Keratinocyte (primary cell): ENCODE data around the gene TCEA2. TPM values are rescaled to one million over a fixed set of nuclear protein-coding genes. Genes with fewer than 3 reads are reported as not detected.

Source experiments
- DNase-seq: peaks from one replicate; pipeline ENCODE4 v3.0.0-alpha.2; 2011; ENCODE audit warnings: low read depth, missing footprints, low spot score
- FAIRE-seq: peaks from 2 replicates; lab custom pipeline; 2011; peaks lifted over from hg19 to GRCh38; lab: Jason Lieb, UNC
- H2AFZ ChIP-seq: 2 replicates; pipeline ENCODE4 v1.6.0; 2012; ENCODE audit warnings: low read length, control low read depth, inconsistent platforms; ENCODE audit not compliant: control insufficient read depth
- H3K27ac ChIP-seq: 2 replicates; pipeline ENCODE4 v1.5.1; 2011; ENCODE audit warnings: low read length; ENCODE audit not compliant: control insufficient read depth, insufficient read depth
- H3K27me3 ChIP-seq: 3 replicates; pipeline ENCODE4 v1.6.0; 2011; ENCODE audit warnings: low read length; ENCODE audit not compliant: control insufficient read depth, insufficient read depth; ENCODE audit errors: extremely low read depth
- H3K36me3 ChIP-seq, 2 experiments: 2 replicates in 1 of 2; 3 replicates in 1 of 2; pipeline ENCODE4 v1.5.1; 2011; ENCODE audit warnings: low read length in 2 of 2, mild to moderate bottlenecking in 1 of 2; ENCODE audit not compliant: control insufficient read depth in 2 of 2, insufficient read depth in 2 of 2; ENCODE audit errors: extremely low read depth in 1 of 2
- H3K4me1 ChIP-seq: 3 replicates; pipeline ENCODE4 v1.5.1; 2011; ENCODE audit warnings: low read length; ENCODE audit not compliant: control insufficient read depth, insufficient read depth; ENCODE audit errors: extremely low read depth
- H3K4me2 ChIP-seq: 3 replicates; pipeline ENCODE4 v1.6.0; 2011; ENCODE audit warnings: low read depth, low read length; ENCODE audit not compliant: control insufficient read depth, insufficient read depth; ENCODE audit errors: extremely low read depth
- H3K4me3 ChIP-seq, 3 experiments: fragments of 200-600 bp in 1 of 3; sonication (generic) in 1 of 3; 2 replicates in 2 of 3; 3 replicates in 1 of 3; pipeline ENCODE4 v1.5.1; 2011 to 2016; ENCODE audit warnings: low read length in 3 of 3, mild to moderate bottlenecking in 3 of 3, control low read depth in 2 of 3, inconsistent platforms in 1 of 3, low read depth in 1 of 3, mixed read lengths in 1 of 3, mixed run types in 1 of 3, moderate library complexity in 1 of 3; ENCODE audit not compliant: control insufficient read depth in 2 of 3, insufficient read depth in 2 of 3; ENCODE audit errors: extremely low read depth in 1 of 3
- H3K79me2 ChIP-seq: 2 replicates; pipeline ENCODE4 v1.6.0; 2012; ENCODE audit warnings: low read length; ENCODE audit not compliant: control insufficient read depth, insufficient read depth
- H3K9ac ChIP-seq: 3 replicates; pipeline ENCODE4 v1.6.0; 2011; ENCODE audit warnings: low read length; ENCODE audit not compliant: control insufficient read depth, insufficient read depth; ENCODE audit errors: extremely low read depth
- H3K9me1 ChIP-seq: 3 replicates; pipeline ENCODE4 v1.6.0; 2011; ENCODE audit warnings: low read length; ENCODE audit not compliant: control insufficient read depth, insufficient read depth; ENCODE audit errors: extremely low read depth
- H3K9me3 ChIP-seq: 2 replicates; pipeline ENCODE4 v1.5.1; 2012; ENCODE audit warnings: low read depth, low read length; ENCODE audit not compliant: control insufficient read depth
- H4K20me1 ChIP-seq: 3 replicates; pipeline ENCODE4 v1.6.0; 2011; ENCODE audit warnings: low read length; ENCODE audit not compliant: control insufficient read depth, insufficient read depth; ENCODE audit errors: extremely low read depth
- CTCF ChIP-seq, 3 experiments: IDR thresholded peaks in 1 of 3; conservative IDR thresholded peaks in 1 of 3; optimal IDR thresholded peaks in 1 of 3; 2 replicates in 2 of 3; 3 replicates in 1 of 3; pipeline versions ENCODE3 to v1.5.1; 2011; ENCODE audit warnings: low read length in 3 of 3, mild to moderate bottlenecking in 3 of 3, moderate library complexity in 2 of 3, control low read depth in 1 of 3, inconsistent platforms in 1 of 3; ENCODE audit not compliant: insufficient read depth in 2 of 3; ENCODE audit errors: extremely low read depth in 1 of 3
- EZH2 ChIP-seq: IDR thresholded peaks from one replicate; pipeline ENCODE4 v1.6.1; 2012; ENCODE audit warnings: inconsistent platforms, mild to moderate bottlenecking, low read length, moderate library complexity
- dilution Hi-C: fragments of 300-500 bp; cut with MboI; formaldehyde crosslinking; loops from one replicate; pipeline ENCODE4 v1.7.0; 2020; ENCODE audit warnings: low sequenced_read_pairs; ENCODE audit not compliant: extremely low pct_ligation_motif_present
- polyA plus RNA-seq, 5 experiments: library from polyadenylated mRNA; depleted of rRNA in 3 of 5; stranded (reverse) in 3 of 5; stranded (forward) in 1 of 5; unstranded in 1 of 5; fragments of >200 nt; gene quantifications; 1 replicate in 1 of 5; 2 replicates in 3 of 5; 3 replicates in 1 of 5; pipeline versions ENCODE4 v1.2.1 to v1.2.3, GENCODE V29; 2011 to 2012; ENCODE audit warnings: missing spikeins in 2 of 5, low read depth in 1 of 5, low replicate concordance in 1 of 5

The TCEA2 gene
- polyA plus RNA-seq, 1 donor (not counting 4 experiments of a cell fraction or from before 2014, with no cell fraction given), result 9.1 TPM

- Histone ChIP-seq H3K79me2 (no peaks in the 10 kb centered on the region), H3K27ac (no peak overlapping the region), H3K4me3 (no peak overlapping the region), H3K4me1 (peaks cover 25% of the 10 kb centered on the region), H2AFZ (no peak overlapping the region), H3K9me1 (no peaks in the 10 kb centered on the region), H3K27me3 (no peaks in the 10 kb centered on the region), H3K4me2 (no peak overlapping the region), H3K9me3 (no peaks in the 10 kb centered on the region), H3K36me3 (peaks cover 0 to 9% of the 10 kb centered on the region in 2 experiments), H4K20me1 (no peaks in the 10 kb centered on the region), H3K9ac (no peak overlapping the region)
- no peak for TF ChIP-seq CTCF (optimal IDR thresholded peaks at IDR 0.05 in 1 of 3, IDR thresholded peaks at IDR 0.05 in 1 of 3, conservative IDR thresholded peaks at IDR 0.05 in 1 of 3; ENCODE audit: extremely low read depth in 1 of 3, insufficient read depth in 2 of 3, low read length in 3 of 3)
- TF ChIP-seq EZH2, result no peak
- dilution Hi-C loops, result no loop called here
- FAIRE-seq (no peak), DNase-seq (no peak)
These were observed 6.2 kb downstream of the TCEA2 start for GRCh38 chr20:64069209-64069613.

GRCh38 chr20:64069614-64070243 is 6.7 kb downstream of the TCEA2 start:
- Histone ChIP-seq H3K27ac (no peak overlapping the region), H3K9ac (no peak overlapping the region), H3K4me2 (no peak overlapping the region), H3K79me2 (no peaks in the 10 kb centered on the region), H3K36me3 (peaks cover 0 to 9% of the 10 kb centered on the region in 2 experiments), H3K4me3 (no peak overlapping the region), H3K27me3 (no peaks in the 10 kb centered on the region), H3K9me1 (no peaks in the 10 kb centered on the region), H3K9me3 (no peaks in the 10 kb centered on the region), H3K4me1 (peaks cover 20% of the 10 kb centered on the region), H2AFZ (no peak overlapping the region), H4K20me1 (no peaks in the 10 kb centered on the region)
- TF ChIP-seq EZH2, result no peak
- TF ChIP-seq CTCF (optimal IDR thresholded peaks at IDR 0.05 in 1 of 3, IDR thresholded peaks at IDR 0.05 in 1 of 3, conservative IDR thresholded peaks at IDR 0.05 in 1 of 3; ENCODE audit: extremely low read depth in 1 of 3, insufficient read depth in 2 of 3, low read length in 3 of 3), result peak; percentile 74 to 88 (median 81)
- no peak for DNase-seq
- dilution Hi-C loops, result no loop called here
- no peak for FAIRE-seq
